Fibroblast of lung (primary cell): Measurements from ENCODE around the gene RPS6KA6. TPM values are rescaled to one million over a fixed set of nuclear protein-coding genes. Genes with fewer than 3 reads are reported as not detected.

Experiments
- DNase-seq, 2 donors: peaks; one replicate each; pipeline versions ENCODE4 v3.0.0 to v3.0.0-alpha.2; 2010; ENCODE audit warnings: low read depth in 2 of 2
- H2AFZ ChIP-seq: 2 replicates; pipeline ENCODE4 v1.5.1; 2012; ENCODE audit warnings: low read length, control low read depth, inconsistent platforms
- H3K27ac ChIP-seq: 2 replicates; pipeline ENCODE4 v1.5.1; 2011; ENCODE audit warnings: low read length, control low read depth; ENCODE audit not compliant: insufficient read depth
- H3K27me3 ChIP-seq: 2 replicates; pipeline ENCODE4 v1.5.1; 2011; ENCODE audit warnings: mild to moderate bottlenecking, low read length; ENCODE audit not compliant: control insufficient read depth, insufficient read depth
- H3K36me3 ChIP-seq: 2 replicates; pipeline ENCODE4 v1.5.1; 2011; ENCODE audit warnings: low read length; ENCODE audit not compliant: control insufficient read depth, insufficient read depth
- H3K4me1 ChIP-seq: 2 replicates; pipeline ENCODE4 v1.5.1; 2011; ENCODE audit warnings: low read length; ENCODE audit not compliant: control insufficient read depth, insufficient read depth; ENCODE audit errors: extremely low read depth
- H3K4me2 ChIP-seq: 2 replicates; pipeline ENCODE4 v1.5.1; 2011; ENCODE audit warnings: low read length, control low read depth; ENCODE audit not compliant: insufficient read depth; ENCODE audit errors: extremely low read depth
- H3K4me3 ChIP-seq, 4 experiments: fragments of 200-600 bp in 1 of 4; sonication (generic) in 1 of 4; replicated peaks in 1 of 4; 2 replicates each; pipeline ENCODE4 v1.5.1; 2011 to 2016; ENCODE audit warnings: low read length in 4 of 4, low read depth in 3 of 4, mild to moderate bottlenecking in 3 of 4, control low read depth in 2 of 4, inconsistent platforms in 1 of 4, mixed read lengths in 1 of 4; ENCODE audit not compliant: insufficient read depth in 1 of 4; ENCODE audit errors: control extremely low read depth in 1 of 4
- H3K79me2 ChIP-seq: 2 replicates; pipeline ENCODE4 v1.5.1; 2012; ENCODE audit warnings: mild to moderate bottlenecking, low read length, inconsistent platforms; ENCODE audit not compliant: control insufficient read depth, insufficient read depth
- H3K9ac ChIP-seq: 2 replicates; pipeline ENCODE4 v1.5.1; 2011; ENCODE audit warnings: mild to moderate bottlenecking, low read length, control low read depth; ENCODE audit not compliant: insufficient read depth
- H3K9me3 ChIP-seq: 2 replicates; pipeline ENCODE4 v1.5.1; 2012; ENCODE audit warnings: low read depth, low read length; ENCODE audit not compliant: control insufficient read depth, insufficient read depth
- H4K20me1 ChIP-seq: 2 replicates; pipeline ENCODE4 v1.5.1; 2011; ENCODE audit warnings: low read length; ENCODE audit not compliant: control insufficient read depth, insufficient read depth; ENCODE audit errors: extremely low read depth
- EZH2 ChIP-seq: IDR thresholded peaks from 2 replicates; pipeline ENCODE4 v1.5.1; 2012; ENCODE audit warnings: low read length, control low read depth, mild to moderate bottlenecking; ENCODE audit errors: missing control alignments
- polyA plus RNA-seq, 2 donors: library from polyadenylated mRNA; depleted of rRNA in 1 of 2; stranded (reverse) in 1 of 2; unstranded in 1 of 2; fragments of >200 nt; gene quantifications; 2 replicates each; pipeline ENCODE4 v1.2.1, GENCODE V29; 2011 to 2012; ENCODE audit warnings: missing spikeins in 1 of 2
- total RNA-seq: library from RNA; depleted of rRNA; stranded (reverse); fragments of >200 nt; gene quantifications from 2 replicates; pipeline ENCODE4 v1.2.1, GENCODE V29; 2014
- TF ChIP-seq, protein P1 (sequence below), 2 donors: IDR thresholded peaks in 1 of 2; conservative IDR thresholded peaks in 1 of 2; 1 replicate in 1 of 2; 2 replicates in 1 of 2; pipeline ENCODE4 v1.5.1; 2011 to 2012; ENCODE audit warnings: low read length in 2 of 2, control low read depth in 1 of 2, inconsistent platforms in 1 of 2, low read depth in 1 of 2, mild to moderate bottlenecking in 1 of 2

RPS6KA6 gene
- total and polyA plus RNA-seq, 2 donors (not counting 1 experiment from before 2014, with no cell fraction given): 4.2 to 4.5 TPM

DNA sequence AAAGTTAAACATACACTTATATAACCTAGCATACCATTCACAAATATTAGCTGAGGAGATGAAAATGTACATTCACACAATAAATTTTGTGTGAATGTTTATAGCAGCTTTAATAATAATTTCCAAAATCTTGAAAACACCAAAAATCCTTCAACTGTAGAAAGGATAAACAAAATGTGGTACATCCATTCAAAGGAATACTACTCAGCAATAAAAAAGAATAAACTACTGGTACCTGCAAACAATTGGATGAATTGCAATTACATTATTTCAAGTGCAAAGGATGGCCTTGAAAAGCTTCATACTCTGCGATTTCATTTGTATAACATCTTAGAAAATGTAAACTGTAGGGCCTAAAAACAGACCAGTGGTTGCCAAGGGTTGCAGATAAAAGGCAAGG lies 11.7 kb upstream of the RPS6KA6 start:
- Histone ChIP-seq H3K9me3 (no peaks in the 10 kb centered on the region), H3K9ac (no peak overlapping the region), H3K79me2 (no peaks in the 10 kb centered on the region), H2AFZ (no peak overlapping the region), H4K20me1 (no peaks in the 10 kb centered on the region), H3K27ac (no peak overlapping the region), H3K27me3 (no peaks in the 10 kb centered on the region), H3K4me3 (no peak overlapping the region), H3K36me3 (no peaks in the 10 kb centered on the region), H3K4me1 (no peaks in the 10 kb centered on the region), H3K4me2 (no peak overlapping the region)
- no peak for DNase-seq
- TF ChIP-seq, protein P1, sequence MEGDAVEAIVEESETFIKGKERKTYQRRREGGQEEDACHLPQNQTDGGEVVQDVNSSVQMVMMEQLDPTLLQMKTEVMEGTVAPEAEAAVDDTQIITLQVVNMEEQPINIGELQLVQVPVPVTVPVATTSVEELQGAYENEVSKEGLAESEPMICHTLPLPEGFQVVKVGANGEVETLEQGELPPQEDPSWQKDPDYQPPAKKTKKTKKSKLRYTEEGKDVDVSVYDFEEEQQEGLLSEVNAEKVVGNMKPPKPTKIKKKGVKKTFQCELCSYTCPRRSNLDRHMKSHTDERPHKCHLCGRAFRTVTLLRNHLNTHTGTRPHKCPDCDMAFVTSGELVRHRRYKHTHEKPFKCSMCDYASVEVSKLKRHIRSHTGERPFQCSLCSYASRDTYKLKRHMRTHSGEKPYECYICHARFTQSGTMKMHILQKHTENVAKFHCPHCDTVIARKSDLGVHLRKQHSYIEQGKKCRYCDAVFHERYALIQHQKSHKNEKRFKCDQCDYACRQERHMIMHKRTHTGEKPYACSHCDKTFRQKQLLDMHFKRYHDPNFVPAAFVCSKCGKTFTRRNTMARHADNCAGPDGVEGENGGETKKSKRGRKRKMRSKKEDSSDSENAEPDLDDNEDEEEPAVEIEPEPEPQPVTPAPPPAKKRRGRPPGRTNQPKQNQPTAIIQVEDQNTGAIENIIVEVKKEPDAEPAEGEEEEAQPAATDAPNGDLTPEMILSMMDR (conservative IDR thresholded peaks at IDR 0.05 in 1 of 2, IDR thresholded peaks at IDR 0.05 in 1 of 2; ENCODE audit: low read depth in 1 of 2, low read length in 2 of 2): no peak
- no peak for TF ChIP-seq EZH2

DNA sequence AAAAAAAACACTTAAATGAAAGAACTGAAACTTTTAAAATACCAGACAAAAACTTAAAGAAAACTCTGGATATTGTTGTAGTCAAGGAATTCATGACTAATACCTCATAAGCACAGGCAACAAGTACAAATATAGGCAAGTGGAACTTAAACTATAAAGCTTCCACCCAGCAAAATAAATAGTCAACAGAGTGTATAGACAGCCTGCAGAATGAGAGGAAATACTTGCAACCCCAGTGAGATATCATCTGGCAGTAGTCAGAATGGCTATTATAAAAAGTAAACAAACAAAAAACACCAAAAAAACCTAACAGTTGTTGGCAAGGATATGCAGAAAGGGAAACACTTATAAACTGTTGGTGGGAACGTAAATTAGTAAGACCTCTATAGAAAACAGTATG lies 9.6 kb upstream of the RPS6KA6 start:
- Histone ChIP-seq H3K4me3 (no peak overlapping the region), H2AFZ (no peak overlapping the region), H3K79me2 (no peaks in the 10 kb centered on the region), H3K4me2 (no peak overlapping the region), H4K20me1 (no peaks in the 10 kb centered on the region), H3K9ac (no peak overlapping the region), H3K36me3 (no peaks in the 10 kb centered on the region), H3K9me3 (no peaks in the 10 kb centered on the region), H3K27me3 (no peaks in the 10 kb centered on the region), H3K4me1 (no peaks in the 10 kb centered on the region), H3K27ac (no peak overlapping the region)
- TF ChIP-seq EZH2: no peak
- TF ChIP-seq, protein P1 (conservative IDR thresholded peaks at IDR 0.05 in 1 of 2, IDR thresholded peaks at IDR 0.05 in 1 of 2; ENCODE audit: low read depth in 1 of 2, low read length in 2 of 2): no peak
- DNase-seq: no peak

DNA sequence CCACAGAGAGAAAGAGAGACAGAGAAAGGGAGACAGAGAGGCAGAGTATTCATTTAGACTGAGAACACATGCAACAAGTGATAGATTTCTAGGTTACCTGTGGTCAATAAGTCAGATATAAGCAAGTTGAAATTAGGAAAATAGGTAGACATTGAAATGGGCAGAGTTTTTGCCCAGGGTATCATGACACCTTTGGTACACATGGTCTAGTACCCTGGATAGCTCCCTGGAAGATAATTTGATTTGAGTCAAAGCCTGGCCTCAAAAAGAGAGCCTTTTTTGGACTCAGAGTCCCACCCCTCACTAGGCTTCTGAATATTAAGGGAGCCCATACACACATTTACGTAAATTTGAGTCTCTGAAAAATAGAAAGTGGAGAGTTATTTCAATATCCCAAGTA lies 4.0 kb upstream of the RPS6KA6 start:
- H3K9ac ChIP-seq: no peak overlapping the region
- no peak for DNase-seq
- H2AFZ ChIP-seq: no peak overlapping the region
- no peaks in the 10 kb centered on the region for H3K9me3 ChIP-seq
- no peaks in the 10 kb centered on the region for H3K4me1 ChIP-seq
- TF ChIP-seq, protein P1 (conservative IDR thresholded peaks at IDR 0.05 in 1 of 2, IDR thresholded peaks at IDR 0.05 in 1 of 2; ENCODE audit: low read depth in 1 of 2, low read length in 2 of 2): no peak
- TF ChIP-seq EZH2: no peak
- no peak overlapping the region for H3K4me2 ChIP-seq
- no peaks in the 10 kb centered on the region for H3K79me2 ChIP-seq
- no peak overlapping the region for H3K27ac ChIP-seq
- no peaks in the 10 kb centered on the region for H3K27me3 ChIP-seq
- H3K36me3 ChIP-seq: no peaks in the 10 kb centered on the region
- no peak overlapping the region for H3K4me3 ChIP-seq
- no peaks in the 10 kb centered on the region for H4K20me1 ChIP-seq
